Glomerular endothelial cell (primary cell): ENCODE measurements around the gene CNOT6L. TPM values are rescaled to one million over a fixed set of nuclear protein-coding genes. Genes with fewer than 3 reads are reported as not detected.
"Not testable (repeated sequence)": the region's sequence is repeated elsewhere in the genome, so short reads cannot be mapped to it uniquely, and the experiment has no call there.

Experiments used
- DNase-seq: peaks from one replicate; pipeline ENCODE4 v3.0.0-alpha.2; 2011; ENCODE audit warnings: low read depth, low spot score; ENCODE audit errors: extremely low read depth
- total RNA-seq: library from RNA; depleted of rRNA; stranded (reverse); fragments of >200 nt; gene quantifications from 2 replicates; pipeline ENCODE4 v1.2.3, GENCODE V29; 2015

The CNOT6L gene
- total RNA-seq, 1 donor from 2014 or later = 24.9 TPM

DNA sequence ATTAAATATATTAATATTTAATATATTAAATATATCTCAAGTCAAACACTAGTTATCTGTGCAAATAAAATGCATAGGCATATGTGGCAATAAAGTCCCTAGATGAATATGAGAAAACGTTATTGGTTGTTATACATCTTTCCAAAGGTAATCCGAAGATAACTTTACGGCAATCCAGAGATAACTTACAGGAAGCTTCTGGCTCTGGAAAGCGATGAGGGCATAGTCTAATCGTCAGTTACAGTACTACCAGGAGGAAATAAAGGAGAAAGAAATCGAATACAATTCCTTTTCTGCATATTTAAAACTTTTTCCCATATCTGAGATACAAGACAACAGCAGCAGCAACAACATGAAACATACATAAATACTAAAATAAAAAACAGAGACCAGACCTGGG, 35.3 kb downstream of the CNOT6L start:
- DNase-seq = no peak

DNA sequence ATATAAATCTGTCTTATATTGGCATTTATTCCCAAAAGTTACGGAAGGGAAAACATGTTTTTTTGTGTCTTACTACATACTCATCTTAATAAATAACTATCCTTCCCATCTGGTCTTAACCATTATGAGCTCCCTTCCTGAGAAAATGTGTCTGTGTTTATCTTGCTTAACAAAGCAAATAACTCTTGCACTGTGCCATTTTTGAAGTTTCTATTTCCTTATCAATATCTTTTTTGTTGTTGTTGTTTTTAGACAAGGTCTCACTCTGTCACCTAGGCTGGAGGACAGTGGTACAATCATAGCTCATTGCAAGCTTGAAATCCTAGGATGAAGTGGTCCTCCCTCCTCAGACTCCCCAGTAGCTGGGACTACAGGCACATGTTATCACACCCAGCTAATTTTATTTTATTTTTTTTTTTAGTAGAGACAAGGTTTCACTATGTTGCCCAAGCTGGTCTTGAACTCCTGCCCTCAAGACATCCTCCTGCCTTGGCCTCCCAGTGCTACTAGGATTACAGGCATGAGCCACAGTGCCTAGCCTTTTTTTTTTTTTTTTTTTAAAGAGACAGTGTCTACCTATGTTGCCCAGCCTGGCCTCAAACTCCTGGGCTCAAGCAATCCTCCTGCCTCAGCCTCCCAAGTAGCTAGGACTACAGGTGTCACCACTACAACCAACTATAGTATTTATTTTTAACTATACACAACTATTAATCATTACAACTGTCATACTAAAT, 36.9 kb downstream of the CNOT6L start:
- DNase-seq = no peak

DNA sequence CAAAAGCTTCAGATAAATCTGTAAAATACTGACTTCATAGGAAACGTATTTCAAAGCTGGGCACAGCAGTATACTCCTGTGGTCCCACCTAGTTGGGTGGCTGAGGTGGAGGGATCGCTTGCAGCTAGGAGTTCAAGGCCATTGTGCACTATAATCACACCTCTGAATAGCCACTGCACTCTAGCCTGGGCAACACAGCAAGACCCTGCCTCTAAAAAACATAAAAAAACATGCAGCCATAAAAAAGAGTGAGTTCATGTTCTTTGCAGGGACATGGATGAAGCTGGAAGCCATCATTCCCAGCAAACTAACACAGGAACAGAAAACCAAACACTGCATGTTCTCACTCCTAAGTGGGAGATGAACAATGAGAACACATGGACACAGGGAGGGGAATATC, 38.4 kb downstream of the CNOT6L start:
- DNase-seq = not testable (repeated sequence)

DNA sequence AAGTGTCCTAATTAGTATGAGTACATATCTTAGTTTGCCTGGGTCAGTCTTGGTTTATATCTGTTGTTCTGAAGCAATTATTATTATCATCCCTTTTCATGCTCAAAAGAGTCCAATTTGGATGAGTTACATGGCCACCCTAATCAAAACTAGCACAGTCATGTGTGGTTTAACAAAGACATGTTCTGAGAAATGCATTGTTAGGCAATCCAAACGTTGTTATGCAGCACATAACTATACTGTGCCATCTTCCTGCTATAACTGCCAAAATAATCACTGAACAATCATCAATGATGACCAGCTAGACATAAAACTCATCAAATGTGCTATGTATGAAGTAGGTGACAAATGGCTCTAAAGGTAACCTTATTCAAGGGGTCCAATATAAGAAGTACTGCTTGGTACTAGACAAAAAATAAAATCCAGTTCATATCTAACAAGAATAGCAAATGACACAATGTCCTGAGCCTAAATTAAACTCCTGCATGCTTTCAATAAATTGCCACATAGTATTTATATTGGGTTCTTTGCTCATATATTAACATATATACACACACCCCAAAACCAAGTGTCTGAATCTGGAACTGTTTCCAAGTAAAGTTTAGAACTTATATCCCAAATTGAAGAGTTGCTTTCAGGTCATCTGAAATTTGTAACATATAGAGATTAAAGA, 41.9 kb downstream of the CNOT6L start:
- no peak for DNase-seq

DNA sequence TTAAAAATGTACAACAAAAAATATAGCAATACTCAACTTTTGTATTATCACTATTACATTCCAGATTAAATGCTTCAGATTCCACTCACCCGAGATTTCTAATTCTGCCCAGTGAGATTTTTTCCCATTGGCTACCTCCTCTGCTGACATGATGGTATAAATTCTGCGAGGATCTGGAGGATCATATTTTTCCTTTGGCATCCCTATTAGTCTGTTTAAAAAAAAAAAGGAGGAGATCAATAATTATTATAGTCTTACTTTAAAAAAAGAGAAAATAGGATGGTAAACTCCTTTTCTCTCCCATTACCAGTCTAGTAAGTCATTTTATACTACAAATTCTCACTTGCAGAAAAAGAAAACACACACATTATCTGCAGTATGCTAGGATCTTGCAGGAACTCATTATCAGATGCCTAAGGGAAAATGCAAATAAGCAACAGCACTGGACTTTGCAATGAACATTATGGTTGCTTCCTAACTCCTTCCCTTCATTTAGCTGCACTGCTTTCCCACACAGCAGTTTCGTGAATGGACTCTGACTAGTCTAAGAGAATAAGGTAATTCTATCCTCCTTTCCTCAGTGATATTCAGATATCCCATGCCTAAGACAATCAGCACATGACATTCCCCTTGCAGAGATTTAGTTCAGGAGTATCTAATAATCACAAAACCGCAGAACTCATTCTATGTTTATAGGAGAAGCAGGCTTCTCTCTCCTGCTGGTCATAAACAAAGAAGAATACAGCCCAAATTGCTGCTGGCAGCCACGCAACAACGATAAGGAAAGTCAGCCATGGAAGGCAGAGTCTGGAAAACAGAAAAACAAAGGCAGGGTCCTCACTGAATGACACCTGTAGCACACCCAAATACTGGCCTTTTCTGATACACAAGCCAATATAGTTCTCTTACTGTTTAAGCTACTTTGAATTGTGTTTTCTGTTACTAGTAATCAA, 42.7 kb downstream of the CNOT6L start:
- no peak for DNase-seq

DNA sequence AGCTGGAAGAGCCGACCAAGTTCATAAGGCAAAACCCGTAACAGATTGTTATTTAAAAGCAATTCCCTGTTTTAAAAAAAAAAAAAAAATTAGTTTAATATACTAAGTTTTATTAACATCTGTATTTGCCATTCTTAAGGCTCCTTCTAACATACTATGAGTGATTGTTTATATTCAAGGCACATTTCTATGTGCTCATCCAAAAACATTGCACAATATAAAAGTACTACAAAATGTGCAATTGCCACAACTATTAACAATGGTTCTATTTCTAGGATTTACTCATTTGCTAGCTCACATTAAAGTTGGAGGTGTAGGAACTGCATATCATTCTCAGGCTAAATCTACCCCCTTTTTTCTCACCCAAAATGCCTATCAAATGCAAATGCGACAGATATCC, 46.1 kb downstream of the CNOT6L start:
- DNase-seq = no peak

DNA sequence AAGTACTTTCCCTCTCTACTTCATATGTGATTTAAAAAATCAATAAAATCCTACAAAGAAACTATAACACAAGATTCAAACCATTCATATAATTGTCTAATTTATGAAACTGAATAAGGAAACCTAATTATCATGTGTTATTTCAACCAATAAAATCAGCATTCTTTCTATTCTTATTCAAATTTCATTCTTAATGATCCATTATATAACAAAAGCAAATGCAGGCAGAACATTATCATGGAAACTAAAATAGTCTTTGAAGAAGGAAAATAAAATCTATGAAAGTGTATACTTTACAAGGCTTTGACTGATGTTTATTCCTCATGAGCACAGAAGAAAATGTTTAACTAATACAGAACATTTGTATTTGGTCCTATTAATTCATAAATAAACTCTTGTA, 47.6 kb downstream of the CNOT6L start:
- DNase-seq = no peak

DNA sequence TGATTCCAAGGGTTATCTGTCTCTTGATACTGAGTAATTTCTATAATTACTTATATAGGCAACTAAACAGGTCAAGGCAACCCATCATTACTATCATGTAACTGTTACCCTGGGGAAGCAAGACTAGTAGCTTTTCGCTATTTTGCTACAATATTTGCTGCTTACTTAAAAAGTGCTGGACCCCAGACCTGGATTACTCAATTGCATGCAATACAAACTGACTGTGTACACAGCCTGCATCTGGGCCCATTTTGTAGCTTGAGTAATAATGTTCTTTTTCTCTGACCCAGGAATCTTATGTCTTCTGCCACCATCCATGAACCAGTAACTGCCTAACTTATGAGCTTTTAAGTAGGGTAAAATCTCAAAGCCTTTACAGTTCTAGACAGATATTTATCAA, 53.4 kb downstream of the CNOT6L start:
- DNase-seq = no peak

DNA sequence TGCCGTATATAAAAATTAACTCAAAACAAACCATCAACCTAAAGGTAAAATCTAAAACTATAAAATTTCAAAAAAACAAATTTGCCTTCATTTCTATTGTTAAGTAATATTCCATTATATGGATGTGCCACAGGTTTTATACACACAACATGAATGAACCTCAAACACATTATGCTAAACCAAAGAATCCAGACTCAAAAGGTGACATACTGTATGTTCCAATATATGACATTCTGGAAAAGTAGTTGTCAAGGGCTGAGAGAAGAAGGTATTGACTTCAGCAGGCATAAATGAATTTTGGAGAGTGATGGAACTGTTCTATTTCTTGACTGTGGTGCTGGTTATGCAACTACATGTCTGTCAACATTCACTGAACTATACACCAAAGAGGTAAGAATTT, 56.6 kb downstream of the CNOT6L start:
- no peak for DNase-seq

DNA sequence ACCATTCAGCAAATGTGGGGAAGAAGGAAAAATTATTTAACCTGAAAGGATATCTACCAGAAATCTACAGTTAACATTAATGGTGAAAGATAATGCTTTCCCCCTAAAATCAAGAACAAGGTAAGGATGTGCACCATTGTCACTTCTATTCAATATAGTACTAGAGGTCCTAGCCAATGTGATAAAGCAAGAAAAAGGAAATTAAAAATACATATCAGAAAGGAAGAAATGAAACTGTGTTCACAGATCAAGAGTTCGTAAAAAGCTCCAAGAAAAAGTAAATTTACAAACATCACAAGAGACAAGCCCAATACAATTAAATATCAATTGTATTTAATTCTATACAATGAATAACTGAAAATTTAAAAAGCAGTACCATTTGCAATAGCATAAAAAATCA, 57.6 kb downstream of the CNOT6L start:
- no peak for DNase-seq

DNA sequence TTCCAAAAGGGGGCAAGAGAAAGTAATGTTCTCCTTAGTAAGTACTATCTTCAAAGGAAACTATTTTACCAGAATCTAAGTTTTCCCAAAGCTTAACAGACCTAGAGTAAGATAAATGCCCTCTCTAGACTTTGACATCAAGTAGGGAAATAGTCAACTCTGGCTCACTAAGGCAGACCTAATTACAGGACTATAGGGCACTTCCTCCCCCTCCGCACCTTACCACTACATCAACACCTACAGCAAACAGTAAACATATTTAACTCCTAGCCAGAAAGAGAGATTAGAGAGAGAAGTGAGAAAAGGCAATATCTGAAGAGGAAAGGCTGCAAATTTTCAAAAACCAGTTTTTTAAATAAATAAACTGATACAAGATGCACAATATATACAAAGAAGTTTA, 60.4 kb downstream of the CNOT6L start:
- no peak for DNase-seq

DNA sequence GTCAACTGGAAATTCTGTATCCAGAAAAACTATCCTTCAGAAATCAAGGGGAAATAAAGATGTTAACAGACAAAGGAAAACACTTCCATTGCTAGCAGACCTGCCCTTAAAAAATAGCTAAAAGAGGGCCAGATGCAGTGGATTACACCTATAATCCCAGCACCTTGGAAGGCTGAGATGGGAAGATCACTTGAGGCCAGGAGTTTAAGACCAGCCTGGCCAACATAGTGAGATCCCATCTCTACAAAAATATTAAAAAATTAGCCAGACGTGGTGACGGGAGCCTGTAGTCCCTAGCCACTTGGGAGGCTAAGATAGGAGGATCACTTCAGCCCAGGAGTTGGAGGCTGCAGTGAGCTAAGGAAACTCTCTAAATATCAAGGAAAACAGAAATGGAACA, 67.4 kb downstream of the CNOT6L start:
- no peak for DNase-seq

DNA sequence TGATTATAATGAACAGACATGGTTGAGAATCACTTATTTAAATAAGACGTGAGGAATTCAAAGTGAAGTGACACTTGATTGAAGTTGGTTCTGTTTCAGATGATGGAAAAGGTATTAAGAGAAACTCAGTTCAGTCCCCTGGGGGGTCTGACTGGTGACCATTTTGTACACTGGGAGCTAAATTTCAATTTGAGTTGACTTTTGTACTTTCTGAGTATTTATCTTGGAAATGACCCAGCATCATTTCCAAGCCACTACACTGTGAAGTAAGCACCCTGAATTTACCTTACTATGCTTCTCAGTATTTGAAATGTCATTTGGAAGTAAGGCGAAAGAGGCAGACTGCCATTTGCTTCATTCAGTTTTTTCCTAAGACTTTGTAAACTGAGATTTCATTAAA, 73.4 kb downstream of the CNOT6L start:
- DNase-seq = no peak

DNA sequence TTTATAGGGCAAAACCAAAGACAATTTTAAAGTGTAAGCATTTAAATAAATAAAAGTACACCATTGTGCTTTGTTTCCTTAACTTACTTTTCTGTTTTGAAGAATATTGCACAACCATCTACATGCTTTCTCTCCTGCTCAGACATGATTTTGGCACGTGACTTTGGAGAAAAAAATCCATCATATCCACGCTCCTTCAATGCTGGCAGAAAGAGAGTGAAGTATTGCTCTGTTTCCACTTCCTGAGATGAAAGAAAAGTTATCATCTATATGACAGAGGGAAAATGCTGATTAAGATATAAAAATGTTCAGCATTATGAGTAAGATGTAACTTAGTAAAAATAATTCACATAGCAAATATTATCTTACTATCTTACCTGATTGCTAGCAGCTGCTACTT, 77.1 kb downstream of the CNOT6L start:
- no peak for DNase-seq

DNA sequence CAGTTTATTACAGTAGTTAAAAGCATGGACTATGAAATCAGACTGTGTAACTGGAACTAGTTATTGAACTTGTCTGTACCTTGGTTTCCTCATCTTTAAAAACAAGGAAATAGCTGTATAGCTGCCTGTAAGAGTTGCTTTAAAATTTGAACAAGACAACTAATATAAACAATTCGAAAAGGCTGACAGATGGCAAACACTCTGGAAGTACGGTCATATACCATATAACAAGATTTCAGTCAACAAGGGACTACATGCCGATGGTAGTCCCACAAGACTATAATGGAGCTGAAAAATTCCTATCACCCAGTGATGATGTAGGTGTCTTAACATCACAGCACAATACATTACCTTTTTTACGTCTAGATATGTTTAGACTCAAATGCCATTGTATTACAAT, 78.7 kb downstream of the CNOT6L start:
- DNase-seq = no peak

DNA sequence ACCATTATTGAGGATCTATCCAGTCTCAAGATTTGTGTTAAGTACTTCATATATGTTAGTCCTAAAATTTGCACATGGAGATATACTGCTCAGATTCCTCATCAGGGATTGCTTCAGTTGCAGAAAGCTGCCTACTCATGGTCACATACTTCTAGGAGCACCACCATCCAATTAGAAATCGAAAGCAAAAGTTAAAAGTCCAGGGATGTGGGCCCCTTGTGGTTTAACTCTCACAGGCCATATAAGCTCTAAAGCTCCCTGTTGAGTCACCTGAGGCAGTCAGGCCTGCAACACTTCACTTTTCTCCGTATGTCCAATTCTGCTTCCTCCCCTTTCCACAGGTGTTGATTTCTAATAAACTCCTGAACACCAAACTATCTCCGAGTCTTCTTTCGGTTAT, 84.2 kb downstream of the CNOT6L start:
- no peak for DNase-seq

DNA sequence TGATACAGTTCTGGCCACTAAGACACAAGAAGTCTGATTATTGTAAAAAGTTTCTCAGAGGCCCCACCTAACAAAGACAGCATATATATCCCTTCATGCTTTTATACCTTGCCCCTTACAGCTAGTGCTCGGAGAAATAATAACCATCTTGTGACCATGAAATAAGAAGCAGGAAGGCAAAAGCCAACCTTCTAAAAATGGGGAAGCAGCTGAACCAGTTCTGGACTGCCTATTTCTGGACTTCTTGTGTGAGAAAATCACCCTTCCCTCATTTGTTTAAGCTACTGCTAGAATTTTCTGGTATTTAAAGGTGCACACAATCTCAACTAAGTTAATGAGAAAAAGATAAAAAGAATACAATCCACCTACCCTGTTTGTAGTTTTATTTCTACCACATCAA, 87.5 kb downstream of the CNOT6L start:
- DNase-seq = no peak

DNA sequence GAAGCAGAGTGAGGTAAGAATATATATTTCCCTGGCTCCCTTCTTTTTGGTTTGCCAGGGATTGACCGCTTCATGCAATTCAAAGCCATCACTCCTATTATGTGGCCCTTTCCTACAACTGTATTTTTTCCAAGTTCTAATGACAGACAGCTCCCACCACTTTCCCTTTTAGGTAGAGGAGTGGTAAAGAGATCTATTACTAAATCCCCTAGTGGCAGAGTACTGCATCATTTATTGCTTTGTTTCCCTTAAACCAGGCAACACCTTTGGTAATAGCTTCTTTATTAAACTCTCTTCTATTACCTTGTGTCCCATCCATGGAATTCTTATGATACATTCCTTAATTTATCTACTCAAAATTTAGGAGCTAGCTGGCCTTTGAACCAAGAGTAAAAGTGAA, 90.7 kb downstream of the CNOT6L start:
- no peak for DNase-seq

DNA sequence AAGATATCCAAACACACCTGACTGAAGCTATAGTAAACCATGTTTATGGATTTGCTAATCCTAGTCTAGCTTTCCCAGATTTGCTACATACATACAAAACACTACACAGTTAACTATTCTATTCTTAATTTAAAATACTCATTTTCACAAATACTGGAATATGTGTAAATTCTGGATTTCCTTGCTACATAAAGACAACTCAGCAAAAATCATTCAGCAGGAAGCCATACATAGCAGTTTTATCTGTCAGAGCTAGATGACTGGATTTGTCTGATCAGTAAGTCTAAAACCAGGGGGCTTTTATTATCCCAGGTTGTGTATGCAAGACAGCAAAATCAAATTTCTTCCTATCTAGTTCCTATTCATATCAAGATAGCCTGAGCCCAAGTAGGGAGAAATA, 98.1 kb downstream of the CNOT6L start:
- DNase-seq = no peak

DNA sequence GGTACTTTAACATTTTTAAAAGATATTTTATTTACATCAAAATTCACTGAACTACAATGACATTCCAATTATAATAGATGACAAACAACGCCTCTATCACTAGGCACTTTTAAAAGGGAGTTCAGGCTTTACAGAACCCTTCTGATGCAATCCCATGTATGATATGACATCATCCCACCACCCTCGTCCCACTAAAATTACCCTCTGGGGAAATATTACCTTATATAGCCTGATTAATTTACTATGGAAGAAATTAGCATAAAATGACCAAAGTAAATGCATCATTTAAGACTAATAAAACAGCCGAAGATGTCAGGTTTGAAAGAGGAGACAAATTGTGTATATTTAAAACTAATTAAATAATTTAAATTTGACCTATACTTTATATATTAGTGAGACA, 100.7 kb downstream of the CNOT6L start:
- DNase-seq = not testable (repeated sequence)

DNA sequence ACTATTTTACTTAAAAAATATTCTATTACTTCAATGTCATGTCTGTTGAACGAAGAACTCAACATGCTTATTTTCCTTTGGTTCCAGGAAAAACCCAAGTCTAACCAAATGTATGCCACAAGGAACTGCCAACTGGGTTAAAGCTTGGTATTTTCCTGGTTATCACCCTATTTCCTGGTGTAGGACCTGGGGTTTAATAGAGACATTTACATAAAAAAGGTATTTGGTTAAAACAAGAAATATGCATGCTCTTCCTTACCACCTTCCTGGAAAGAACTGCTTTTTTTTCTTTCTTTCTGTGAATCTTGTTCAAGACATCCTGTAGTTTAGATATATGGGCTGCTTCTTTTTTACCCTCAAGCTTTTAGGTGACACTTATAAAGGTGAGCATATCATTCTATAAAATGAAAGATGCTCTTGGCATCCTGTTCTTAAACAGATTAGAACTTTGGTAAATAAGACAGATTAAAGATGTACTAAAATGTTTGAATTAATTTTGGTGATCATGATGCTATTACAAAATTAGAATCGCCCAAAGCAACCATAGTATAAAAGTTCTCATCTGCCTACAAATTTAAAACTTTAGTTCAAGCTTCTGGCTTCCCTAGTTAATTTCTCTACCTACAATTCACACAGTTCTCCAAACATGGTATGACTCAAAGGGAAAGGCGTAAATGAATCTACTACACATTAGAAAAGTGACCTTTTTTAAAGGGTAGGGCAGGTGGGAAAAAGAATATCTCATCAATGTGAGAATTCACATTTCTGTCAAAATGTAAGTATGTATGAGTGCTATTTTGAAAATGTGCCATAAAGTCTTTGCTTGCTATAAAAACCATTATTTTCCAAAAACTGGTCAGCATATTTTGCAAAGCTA, 103.5 kb downstream of the CNOT6L start:
- no peak for DNase-seq
